NCI-H1417 (cell line): ENCODE results near the gene TENT4A.
A peak's percentile ranks its signal among the peaks of the same experiment; 100 is the strongest.

ENCODE experiments used
- DNase-seq, 3 experiments: peaks; one replicate each; lab custom pipeline; 2025; lab: John Stamatoyannopoulos, UW

Gene TENT4A

GRCh38 chr5:6717247-6717646 is 4.0 kb downstream of the TENT4A start:
- DNase-seq = no peak

GRCh38 chr5:6717687-6718086 is 4.5 kb downstream of the TENT4A start:
- peak in 1 of 3 experiments; percentile 24 for DNase-seq

GRCh38 chr5:6718161-6718681 is 5.0 kb downstream of the TENT4A start:
- DNase-seq = no peak

- no peak for DNase-seq
Observed at GRCh38 chr5:6718718-6719117, 5.5 kb downstream of the TENT4A start.

GRCh38 chr5:6719417-6719816 is 6.2 kb downstream of the TENT4A start:
- DNase-seq = peak in 1 of 3 experiments; percentile 6

- DNase-seq = no peak
Observed at GRCh38 chr5:6719896-6720560, 6.8 kb downstream of the TENT4A start.

GRCh38 chr5:6720561-6720921 is 7.3 kb downstream of the TENT4A start:
- no peak for DNase-seq

GRCh38 chr5:6721442-6721841 is 8.2 kb downstream of the TENT4A start:
- no peak for DNase-seq

- no peak for DNase-seq
Observed at GRCh38 chr5:6722015-6722414, 8.8 kb downstream of the TENT4A start.

- no peak for DNase-seq
Observed at GRCh38 chr5:6723122-6723815, 10.0 kb downstream of the TENT4A start.

GRCh38 chr5:6723816-6724300 is 10.6 kb downstream of the TENT4A start:
- DNase-seq = no peak

- DNase-seq = no peak
Observed at GRCh38 chr5:6724321-6724929, 11.2 kb downstream of the TENT4A start.

- DNase-seq = peak in 2 of 3 experiments; percentile 10 to 15
Observed at GRCh38 chr5:6725421-6725820, 12.2 kb downstream of the TENT4A start.

GRCh38 chr5:6726006-6726405 is 12.8 kb downstream of the TENT4A start:
- DNase-seq = no peak

- DNase-seq = no peak
Observed at GRCh38 chr5:6727231-6727630, 14.0 kb downstream of the TENT4A start.

GRCh38 chr5:6728011-6728794 is 15.0 kb downstream of the TENT4A start:
- DNase-seq = peak; percentile 34 to 82 (median 65)

GRCh38 chr5:6728795-6729183 is 15.6 kb downstream of the TENT4A start:
- no peak for DNase-seq

GRCh38 chr5:6729386-6730310 is 16.4 kb downstream of the TENT4A start:
- peak; percentile 15 to 58 (median 21) for DNase-seq

- DNase-seq = no peak
Observed at GRCh38 chr5:6730407-6730806, 17.2 kb downstream of the TENT4A start.

GRCh38 chr5:6730807-6731206 is 17.6 kb downstream of the TENT4A start:
- DNase-seq = no peak
